ENCODE measurements around the gene FGFR1OP2. TPM values are rescaled to one million over a fixed set of nuclear protein-coding genes. Genes with fewer than 3 reads are reported as not detected.

The FGFR1OP2 gene
- total and polyA plus RNA-seq, 2 of the 8 experiments (the other 6 are each of a cell fraction or from before 2014, with no cell fraction given): 8.8 to 34.4 TPM

GRCh38 chr12:26988703-26989102 is 50.4 kb downstream of the FGFR1OP2 start:
- H3K23me2 ChIP-seq (ENCODE audit: low read depth, low read length): no peaks in the 10 kb centered on the region; the same call in 1 of the 2 replicates
- H2BK5ac ChIP-seq (ENCODE audit: low read depth, low read length): no peak overlapping the region
- H3K4me2 ChIP-seq (ENCODE audit: insufficient read depth in 1 of 2, low read depth in 2 of 2, low read length in 2 of 2): no peak overlapping the region
- H4K8ac ChIP-seq (ENCODE audit: extremely low read depth, insufficient read depth, low read length): no peak overlapping the region
- H2BK12ac ChIP-seq (ENCODE audit: low read depth, low read length): no peak overlapping the region
- H2BK120ac ChIP-seq (replicated peaks; ENCODE audit: low read depth, low read length): no peak overlapping the region
- FAIRE-seq: no peak
- no peak for DNase-seq (ENCODE audit: low read depth in 1 of 2, low spot score in 2 of 2)
- H3K23ac ChIP-seq (ENCODE audit: insufficient read length): no peak overlapping the region
- H3K56ac ChIP-seq (replicated peaks; ENCODE audit: insufficient read length, low read depth, low read length): no peak overlapping the region
- no peak overlapping the region for H2AK5ac ChIP-seq (ENCODE audit: low read depth, low read length)
- no peak overlapping the region for H3K4me3 ChIP-seq (ENCODE audit: extremely low read depth in 1 of 4, insufficient read depth in 2 of 4, low read depth in 3 of 4, low read length in 4 of 4)
- no peak overlapping the region for H3K27ac ChIP-seq (ENCODE audit: low read depth, low read length)
- no peaks in the 10 kb centered on the region for H3K79me1 ChIP-seq (ENCODE audit: low read depth, low read length)
- no peak overlapping the region for H3K4ac ChIP-seq (replicated peaks; ENCODE audit: insufficient read length, low read depth, low read length)
- H2AFZ ChIP-seq (ENCODE audit: low read length): no peak overlapping the region
- CTCF ChIA-PET (ENCODE audit: partially characterized antibody): interaction anchor here (0.8 kb wide), 1 partner anchor 9 kb away, joined by 3 read pairs; no protein-coding TSS in a partner anchor
- POLR2A ChIA-PET (ENCODE audit: partially characterized antibody): interaction anchor here (1.0 kb wide), 1 partner anchor 20 kb away, joined by 4 read pairs; no protein-coding TSS in a partner anchor
- H3K27me3 ChIP-seq (replicated peaks in 1 of 4; ENCODE audit: control insufficient read depth in 3 of 4, extremely low read depth in 1 of 4, insufficient read depth in 3 of 4, low read length in 3 of 4): no peaks in the 10 kb centered on the region
- H4K91ac ChIP-seq (replicated peaks; ENCODE audit: insufficient read length, low read length): no peak overlapping the region
- H2BK20ac ChIP-seq (ENCODE audit: low read length): no peak overlapping the region
- 97% methylated on average over 4 of the region's 4 CpGs; no CpG with 5 or more reads in 1 of the 2 experiments for WGBS, 2 experiments (ENCODE audit: extremely low coverage in 1 of 2, insufficient coverage in 1 of 2, insufficient read length in 1 of 2, insufficient replicate concordance in 2 of 2, low coverage in 1 of 2, low lambda C conversion rate in 2 of 2, missing lambda C conversion rate in 1 of 2)
- no peak overlapping the region for H3K14ac ChIP-seq (ENCODE audit: insufficient read length)
- H3K79me2 ChIP-seq (ENCODE audit: control insufficient read depth in 1 of 2, insufficient read depth in 2 of 2, low read length in 2 of 2): no peaks in the 10 kb centered on the region
- no peaks in the 10 kb centered on the region for H3K9me3 ChIP-seq (ENCODE audit: insufficient read depth in 2 of 2, low read depth in 1 of 2, low read length in 1 of 2)
- peaks cover 0 to 7% of the 10 kb centered on the region in 2 experiments for H4K20me1 ChIP-seq (replicated peaks in 1 of 2; ENCODE audit: control insufficient read depth in 1 of 2, insufficient read depth in 2 of 2, low read length in 2 of 2)
- H3K9ac ChIP-seq (replicated peaks in 1 of 4; ENCODE audit: extremely low read depth in 1 of 4, low read depth in 3 of 4, low read length in 3 of 4): no peak overlapping the region
- H4K5ac ChIP-seq (ENCODE audit: insufficient read length, low read depth, low read length): no peak overlapping the region
- H3K18ac ChIP-seq (ENCODE audit: extremely low read depth, low read length): no peak overlapping the region
- peaks cover 0 to 18% (median 6%) of the 10 kb centered on the region in 4 experiments; a peak in 5 of 8 replicates for H3K36me3 ChIP-seq (ENCODE audit: control insufficient read depth in 2 of 4, insufficient read depth in 4 of 4, low read length in 3 of 4)
- TF ChIP-seq KDM5A (IDR thresholded peaks at IDR 0.05; ENCODE audit: low read length): no peak
- TF ChIP-seq SAP30 (IDR thresholded peaks at IDR 0.05; ENCODE audit: insufficient read depth, insufficient replicate concordance, low read length): no peak
- TF ChIP-seq SP1 (IDR thresholded peaks at IDR 0.05; ENCODE audit: low read depth, low read length): no peak
- H2BK15ac ChIP-seq (ENCODE audit: low read length): no peak overlapping the region
- H3K4me1 ChIP-seq (replicated peaks in 1 of 4; ENCODE audit: control insufficient read depth in 3 of 4, insufficient read depth in 4 of 4, low read length in 3 of 4): no peaks in the 10 kb centered on the region
